GM23338 (cell line): ENCODE data around the gene RYR2. TPM values are rescaled to one million over a fixed set of nuclear protein-coding genes. Genes with fewer than 3 reads are reported as not detected.
A peak's percentile ranks its signal among the peaks of the same experiment; 100 is the strongest.

Source experiments
- ATAC-seq: fragments of 200-7000 bp; cut with Tn5 transposase; 3 replicates; pipeline ENCODE4 v1.9.1; 2020
- DNase-seq: peaks from one replicate; pipeline ENCODE4 v3.0.0-alpha.2; 2015; ENCODE audit warnings: low spot score
- H2AFZ ChIP-seq: fragments of 200-600 bp; sonication (generic); 2 replicates; pipeline ENCODE4 v1.8.0; 2016; ENCODE audit warnings: antibody characterized with exemption, mild to moderate bottlenecking, moderate library complexity
- H3F3A ChIP-seq: fragments of 200-600 bp; sonication (generic); replicated peaks from 2 replicates; pipeline ENCODE4 v1.8.0; 2017; ENCODE audit warnings: antibody characterized with exemption, mixed run types, low read depth
- H3K27ac ChIP-seq: fragments of 200-600 bp; sonication (generic); 2 replicates; pipeline ENCODE4 v1.6.1; 2016; ENCODE audit warnings: low read depth
- H3K27me3 ChIP-seq: fragments of 200-600 bp; sonication (generic); 2 replicates; pipeline ENCODE4 v1.8.0; 2016; ENCODE audit warnings: mild to moderate bottlenecking, mixed run types, moderate library complexity; ENCODE audit not compliant: insufficient read depth
- H3K36me3 ChIP-seq: fragments of 200-600 bp; sonication (generic); 2 replicates; pipeline ENCODE4 v1.8.0; 2016; ENCODE audit warnings: mild to moderate bottlenecking; ENCODE audit not compliant: insufficient read depth
- H3K4me1 ChIP-seq: fragments of 200-600 bp; sonication (generic); 2 replicates; pipeline ENCODE4 v1.8.0; 2016; ENCODE audit warnings: mild to moderate bottlenecking, moderate library complexity; ENCODE audit not compliant: insufficient read depth
- H3K4me2 ChIP-seq: fragments of 200-600 bp; sonication (generic); 2 replicates; pipeline ENCODE4 v1.7.1; 2017; ENCODE audit warnings: mixed run types
- H3K4me3 ChIP-seq: fragments of 200-600 bp; sonication (generic); 2 replicates; pipeline ENCODE4 v1.6.1; 2016; ENCODE audit warnings: mixed run types
- H3K79me2 ChIP-seq: fragments of 200-600 bp; sonication (generic); replicated peaks from 2 replicates; pipeline ENCODE4 v1.8.0; 2017; ENCODE audit warnings: mild to moderate bottlenecking; ENCODE audit not compliant: insufficient read depth
- H3K9me2 ChIP-seq: fragments of 200-600 bp; sonication (generic); 2 replicates; pipeline ENCODE4 v1.8.0; 2017; ENCODE audit not compliant: insufficient read depth
- H4K20me1 ChIP-seq: fragments of 200-600 bp; sonication (generic); replicated peaks from 2 replicates; pipeline ENCODE4 v1.8.0; 2017; ENCODE audit warnings: mild to moderate bottlenecking; ENCODE audit not compliant: insufficient read depth
- H3K27ac Mint-ChIP-seq: 2 replicates; pipeline ENCODE4 v1.8.0; 2020; ENCODE audit warnings: inconsistent platforms, mild to moderate bottlenecking, moderate library complexity, mixed read lengths
- H3K27me3 Mint-ChIP-seq: 3 replicates; pipeline ENCODE4 v1.8.0; 2022; ENCODE audit warnings: low read depth, mild to moderate bottlenecking, moderate library complexity, mixed read lengths, inconsistent platforms; ENCODE audit not compliant: insufficient read depth, poor library complexity
- H3K36me3 Mint-ChIP-seq: 3 replicates; pipeline ENCODE4 v1.8.0; 2021; ENCODE audit warnings: low read depth, mild to moderate bottlenecking, inconsistent platforms, moderate library complexity, mixed read lengths
- H3K4me1 Mint-ChIP-seq: 3 replicates; pipeline ENCODE4 v1.8.0; 2020; ENCODE audit warnings: mild to moderate bottlenecking, inconsistent platforms, mixed read lengths
- H3K4me3 Mint-ChIP-seq: 3 replicates; pipeline ENCODE4 v1.8.0; 2021; ENCODE audit warnings: moderate library complexity, mild to moderate bottlenecking, inconsistent platforms, mixed read lengths
- H3K9me3 Mint-ChIP-seq: 3 replicates; pipeline ENCODE4 v1.8.0; 2020; ENCODE audit warnings: moderate library complexity, mild to moderate bottlenecking, inconsistent platforms, mixed read lengths
- CREB1 ChIP-seq: fragments of 250-450 bp; sonication (Bioruptor Pico); IDR thresholded peaks from 2 replicates; pipeline ENCODE4 v1.5.0; 2020; ENCODE audit warnings: low read depth, mild to moderate bottlenecking, moderate library complexity
- EZH2 ChIP-seq: fragments of 200-600 bp; sonication (generic); IDR thresholded peaks from one replicate; pipeline ENCODE4 v1.8.0; 2017; ENCODE audit warnings: antibody characterized with exemption, mild to moderate bottlenecking, low read depth; ENCODE audit not compliant: unreplicated experiment
- EZH2phosphoT487 ChIP-seq: fragments of 200-600 bp; sonication (generic); IDR thresholded peaks from one replicate; pipeline ENCODE4 v1.8.1; 2018; ENCODE audit warnings: antibody characterized with exemption; ENCODE audit not compliant: unreplicated experiment
- JUNB ChIP-seq: IDR thresholded peaks from one replicate; pipeline ENCODE4 v1.6.1; 2016; ENCODE audit warnings: antibody characterized with exemption; ENCODE audit not compliant: unreplicated experiment
- NANOG ChIP-seq: IDR thresholded peaks from 2 replicates; pipeline ENCODE4 v1.6.1; 2016; ENCODE audit warnings: antibody characterized with exemption, borderline replicate concordance
- POLR2AphosphoS5 ChIP-seq: IDR thresholded peaks from 2 replicates; pipeline ENCODE4 v1.6.1; 2016; ENCODE audit warnings: antibody characterized with exemption, low read depth
- STAT1 ChIP-seq: IDR thresholded peaks from one replicate; pipeline ENCODE4 v1.6.1; 2016; ENCODE audit warnings: antibody characterized with exemption; ENCODE audit not compliant: unreplicated experiment
- ZNF114 ChIP-seq: fragments of 250-450 bp; sonication (Bioruptor Pico); IDR thresholded peaks from 2 replicates; pipeline ENCODE4 v1.5.0; 2020; ENCODE audit warnings: mild to moderate bottlenecking, moderate library complexity
- ZNF331 ChIP-seq: fragments of 250-450 bp; sonication (Bioruptor Pico); IDR thresholded peaks from 2 replicates; pipeline ENCODE4 v1.5.0; 2020; ENCODE audit warnings: low read depth, mild to moderate bottlenecking, moderate library complexity
- polyA plus RNA-seq: library from polyadenylated mRNA; unstranded; fragments of >200 nt; fragmentation: Nextera tagmentation; extraction: Ambion mirVana; gene quantifications from 2 replicates; pipeline ENCODE4 v1.2.1, GENCODE V29; 2016
- total RNA-seq: library from RNA; depleted of rRNA; stranded (reverse); fragments of >200 nt; shearing (Covaris generic); gene quantifications from 2 replicates; pipeline ENCODE4 v1.2.3, GENCODE V29; 2014
- TF ChIP-seq, protein P1 (sequence below): fragments of 250-450 bp; sonication (Bioruptor Pico); IDR thresholded peaks from 2 replicates; pipeline ENCODE4 v1.5.0; 2020; ENCODE audit warnings: mild to moderate bottlenecking, moderate library complexity
- TF ChIP-seq, protein P2 (sequence below): IDR thresholded peaks from 2 replicates; pipeline ENCODE4 v1.6.1; 2016; ENCODE audit warnings: antibody characterized with exemption
- TF ChIP-seq, protein P3 (sequence below), 2 experiments: fragments of 200-600 bp in 1 of 2; sonication (generic) in 1 of 2; conservative IDR thresholded peaks; 2 replicates each; pipeline versions ENCODE4 v1.5.1 to v1.6.1; 2016 to 2017; ENCODE audit warnings: antibody characterized with exemption in 2 of 2, low read depth in 2 of 2, mild to moderate bottlenecking in 2 of 2, moderate library complexity in 1 of 2
- TF ChIP-seq, protein P4 (sequence below): IDR thresholded peaks from one replicate; pipeline ENCODE4 v1.6.1; 2018; ENCODE audit warnings: antibody characterized with exemption; ENCODE audit not compliant: unreplicated experiment

Gene RYR2
- total and polyA plus RNA-seq, 2 experiments from 2014 or later: 8.9 to 10.0 TPM

DNA sequence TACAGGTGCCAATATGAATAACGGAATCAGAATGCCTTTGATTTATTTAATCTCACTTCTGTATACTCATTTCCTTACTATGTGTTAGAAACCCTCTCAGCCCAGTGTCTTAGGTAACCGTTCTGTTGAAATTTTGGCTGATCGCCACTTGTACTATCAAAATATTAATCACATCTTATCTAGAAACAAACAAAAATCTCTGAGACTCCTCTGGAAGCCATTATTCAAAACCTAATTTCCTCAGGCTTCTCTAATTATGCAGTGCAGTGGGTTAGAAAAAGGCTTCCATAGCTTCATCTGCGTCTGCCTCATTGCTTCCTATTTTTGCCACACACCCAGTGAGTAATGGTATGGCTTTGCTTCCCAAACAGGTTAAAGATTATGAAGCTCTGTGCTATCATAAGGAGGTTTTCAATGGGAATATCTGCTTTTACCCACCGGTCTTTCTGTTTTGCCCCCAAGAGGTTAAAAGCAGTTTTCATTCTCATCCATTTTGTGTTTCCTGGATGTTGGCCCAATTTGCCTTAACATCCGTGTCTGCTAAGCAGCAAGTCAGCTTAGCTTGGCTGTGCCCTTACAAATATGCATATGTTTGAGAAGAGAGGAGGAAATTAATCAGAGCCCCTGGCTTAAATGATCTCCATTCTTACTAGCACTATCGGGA, 129.6 kb downstream of the RYR2 start:
- Mint-ChIP-seq H3K36me3 (no peaks in the 10 kb centered on the region), H3K4me1 (peaks cover 21% of the 10 kb centered on the region), H3K9me3 (no peaks in the 10 kb centered on the region), H3K27me3 (peaks cover 4% of the 10 kb centered on the region), H3K4me3 (no peak overlapping the region), H3K27ac (no peak overlapping the region)
- Histone ChIP-seq H2AFZ (no peak overlapping the region), H3K9me2 (no peaks in the 10 kb centered on the region), H3K27ac (0 out of 2 replicates have a peak overlapping the region, but pooled peaks have one; percentile 46), H3F3A (no peaks in the 10 kb centered on the region), H4K20me1 (no peaks in the 10 kb centered on the region; the same call in 1 of the 2 replicates), H3K27me3 (no peaks in the 10 kb centered on the region), H3K4me2 (no peak overlapping the region), H3K36me3 (no peaks in the 10 kb centered on the region), H3K4me3 (no peak overlapping the region), H3K79me2 (peaks cover 64% of the 10 kb centered on the region), H3K4me1 (peaks cover 27% of the 10 kb centered on the region)
- no peak for DNase-seq
- ATAC-seq: no peak
- TF ChIP-seq ZNF331 (CRISPR knock-in tag): no peak
- TF ChIP-seq STAT1: no peak
- TF ChIP-seq EZH2: no peak
- TF ChIP-seq JUNB: no peak
- TF ChIP-seq ZNF114 (CRISPR knock-in tag): no peak
- TF ChIP-seq, protein P1, sequence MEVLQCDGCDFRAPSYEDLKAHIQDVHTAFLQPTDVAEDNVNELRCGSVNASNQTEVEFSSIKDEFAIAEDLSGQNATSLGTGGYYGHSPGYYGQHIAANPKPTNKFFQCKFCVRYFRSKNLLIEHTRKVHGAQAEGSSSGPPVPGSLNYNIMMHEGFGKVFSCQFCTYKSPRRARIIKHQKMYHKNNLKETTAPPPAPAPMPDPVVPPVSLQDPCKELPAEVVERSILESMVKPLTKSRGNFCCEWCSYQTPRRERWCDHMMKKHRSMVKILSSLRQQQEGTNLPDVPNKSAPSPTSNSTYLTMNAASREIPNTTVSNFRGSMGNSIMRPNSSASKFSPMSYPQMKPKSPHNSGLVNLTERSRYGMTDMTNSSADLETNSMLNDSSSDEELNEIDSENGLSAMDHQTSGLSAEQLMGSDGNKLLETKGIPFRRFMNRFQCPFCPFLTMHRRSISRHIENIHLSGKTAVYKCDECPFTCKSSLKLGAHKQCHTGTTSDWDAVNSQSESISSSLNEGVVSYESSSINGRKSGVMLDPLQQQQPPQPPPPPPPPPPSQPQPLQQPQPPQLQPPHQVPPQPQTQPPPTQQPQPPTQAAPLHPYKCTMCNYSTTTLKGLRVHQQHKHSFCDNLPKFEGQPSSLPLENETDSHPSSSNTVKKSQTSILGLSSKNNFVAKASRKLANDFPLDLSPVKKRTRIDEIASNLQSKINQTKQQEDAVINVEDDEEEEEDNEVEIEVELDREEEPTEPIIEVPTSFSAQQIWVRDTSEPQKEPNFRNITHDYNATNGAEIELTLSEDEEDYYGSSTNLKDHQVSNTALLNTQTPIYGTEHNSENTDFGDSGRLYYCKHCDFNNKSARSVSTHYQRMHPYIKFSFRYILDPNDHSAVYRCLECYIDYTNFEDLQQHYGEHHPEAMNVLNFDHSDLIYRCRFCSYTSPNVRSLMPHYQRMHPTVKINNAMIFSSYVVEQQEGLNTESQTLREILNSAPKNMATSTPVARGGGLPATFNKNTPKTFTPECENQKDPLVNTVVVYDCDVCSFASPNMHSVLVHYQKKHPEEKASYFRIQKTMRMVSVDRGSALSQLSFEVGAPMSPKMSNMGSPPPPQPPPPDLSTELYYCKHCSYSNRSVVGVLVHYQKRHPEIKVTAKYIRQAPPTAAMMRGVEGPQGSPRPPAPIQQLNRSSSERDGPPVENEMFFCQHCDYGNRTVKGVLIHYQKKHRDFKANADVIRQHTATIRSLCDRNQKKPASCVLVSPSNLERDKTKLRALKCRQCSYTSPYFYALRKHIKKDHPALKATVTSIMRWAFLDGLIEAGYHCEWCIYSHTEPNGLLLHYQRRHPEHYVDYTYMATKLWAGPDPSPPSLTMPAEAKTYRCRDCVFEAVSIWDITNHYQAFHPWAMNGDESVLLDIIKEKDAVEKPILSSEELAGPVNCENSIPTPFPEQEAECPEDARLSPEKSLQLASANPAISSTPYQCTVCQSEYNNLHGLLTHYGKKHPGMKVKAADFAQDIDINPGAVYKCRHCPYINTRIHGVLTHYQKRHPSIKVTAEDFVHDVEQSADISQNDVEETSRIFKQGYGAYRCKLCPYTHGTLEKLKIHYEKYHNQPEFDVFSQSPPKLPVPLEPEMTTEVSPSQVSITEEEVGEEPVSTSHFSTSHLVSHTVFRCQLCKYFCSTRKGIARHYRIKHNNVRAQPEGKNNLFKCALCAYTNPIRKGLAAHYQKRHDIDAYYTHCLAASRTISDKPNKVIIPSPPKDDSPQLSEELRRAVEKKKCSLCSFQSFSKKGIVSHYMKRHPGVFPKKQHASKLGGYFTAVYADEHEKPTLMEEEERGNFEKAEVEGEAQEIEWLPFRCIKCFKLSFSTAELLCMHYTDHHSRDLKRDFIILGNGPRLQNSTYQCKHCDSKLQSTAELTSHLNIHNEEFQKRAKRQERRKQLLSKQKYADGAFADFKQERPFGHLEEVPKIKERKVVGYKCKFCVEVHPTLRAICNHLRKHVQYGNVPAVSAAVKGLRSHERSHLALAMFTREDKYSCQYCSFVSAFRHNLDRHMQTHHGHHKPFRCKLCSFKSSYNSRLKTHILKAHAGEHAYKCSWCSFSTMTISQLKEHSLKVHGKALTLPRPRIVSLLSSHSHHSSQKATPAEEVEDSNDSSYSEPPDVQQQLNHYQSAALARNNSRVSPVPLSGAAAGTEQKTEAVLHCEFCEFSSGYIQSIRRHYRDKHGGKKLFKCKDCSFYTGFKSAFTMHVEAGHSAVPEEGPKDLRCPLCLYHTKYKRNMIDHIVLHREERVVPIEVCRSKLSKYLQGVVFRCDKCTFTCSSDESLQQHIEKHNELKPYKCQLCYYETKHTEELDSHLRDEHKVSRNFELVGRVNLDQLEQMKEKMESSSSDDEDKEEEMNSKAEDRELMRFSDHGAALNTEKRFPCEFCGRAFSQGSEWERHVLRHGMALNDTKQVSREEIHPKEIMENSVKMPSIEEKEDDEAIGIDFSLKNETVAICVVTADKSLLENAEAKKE (CRISPR knock-in tag): no peak
- TF ChIP-seq, protein P2, sequence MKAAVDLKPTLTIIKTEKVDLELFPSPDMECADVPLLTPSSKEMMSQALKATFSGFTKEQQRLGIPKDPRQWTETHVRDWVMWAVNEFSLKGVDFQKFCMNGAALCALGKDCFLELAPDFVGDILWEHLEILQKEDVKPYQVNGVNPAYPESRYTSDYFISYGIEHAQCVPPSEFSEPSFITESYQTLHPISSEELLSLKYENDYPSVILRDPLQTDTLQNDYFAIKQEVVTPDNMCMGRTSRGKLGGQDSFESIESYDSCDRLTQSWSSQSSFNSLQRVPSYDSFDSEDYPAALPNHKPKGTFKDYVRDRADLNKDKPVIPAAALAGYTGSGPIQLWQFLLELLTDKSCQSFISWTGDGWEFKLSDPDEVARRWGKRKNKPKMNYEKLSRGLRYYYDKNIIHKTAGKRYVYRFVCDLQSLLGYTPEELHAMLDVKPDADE: no peak
- TF ChIP-seq NANOG: no peak
- TF ChIP-seq POLR2AphosphoS5: no peak
- TF ChIP-seq, protein P3, sequence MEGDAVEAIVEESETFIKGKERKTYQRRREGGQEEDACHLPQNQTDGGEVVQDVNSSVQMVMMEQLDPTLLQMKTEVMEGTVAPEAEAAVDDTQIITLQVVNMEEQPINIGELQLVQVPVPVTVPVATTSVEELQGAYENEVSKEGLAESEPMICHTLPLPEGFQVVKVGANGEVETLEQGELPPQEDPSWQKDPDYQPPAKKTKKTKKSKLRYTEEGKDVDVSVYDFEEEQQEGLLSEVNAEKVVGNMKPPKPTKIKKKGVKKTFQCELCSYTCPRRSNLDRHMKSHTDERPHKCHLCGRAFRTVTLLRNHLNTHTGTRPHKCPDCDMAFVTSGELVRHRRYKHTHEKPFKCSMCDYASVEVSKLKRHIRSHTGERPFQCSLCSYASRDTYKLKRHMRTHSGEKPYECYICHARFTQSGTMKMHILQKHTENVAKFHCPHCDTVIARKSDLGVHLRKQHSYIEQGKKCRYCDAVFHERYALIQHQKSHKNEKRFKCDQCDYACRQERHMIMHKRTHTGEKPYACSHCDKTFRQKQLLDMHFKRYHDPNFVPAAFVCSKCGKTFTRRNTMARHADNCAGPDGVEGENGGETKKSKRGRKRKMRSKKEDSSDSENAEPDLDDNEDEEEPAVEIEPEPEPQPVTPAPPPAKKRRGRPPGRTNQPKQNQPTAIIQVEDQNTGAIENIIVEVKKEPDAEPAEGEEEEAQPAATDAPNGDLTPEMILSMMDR (conservative IDR thresholded peaks at IDR 0.05; ENCODE audit: low read depth in 2 of 2): no peak
- no peak for TF ChIP-seq CREB1 (CRISPR knock-in tag)
- TF ChIP-seq, protein P4, sequence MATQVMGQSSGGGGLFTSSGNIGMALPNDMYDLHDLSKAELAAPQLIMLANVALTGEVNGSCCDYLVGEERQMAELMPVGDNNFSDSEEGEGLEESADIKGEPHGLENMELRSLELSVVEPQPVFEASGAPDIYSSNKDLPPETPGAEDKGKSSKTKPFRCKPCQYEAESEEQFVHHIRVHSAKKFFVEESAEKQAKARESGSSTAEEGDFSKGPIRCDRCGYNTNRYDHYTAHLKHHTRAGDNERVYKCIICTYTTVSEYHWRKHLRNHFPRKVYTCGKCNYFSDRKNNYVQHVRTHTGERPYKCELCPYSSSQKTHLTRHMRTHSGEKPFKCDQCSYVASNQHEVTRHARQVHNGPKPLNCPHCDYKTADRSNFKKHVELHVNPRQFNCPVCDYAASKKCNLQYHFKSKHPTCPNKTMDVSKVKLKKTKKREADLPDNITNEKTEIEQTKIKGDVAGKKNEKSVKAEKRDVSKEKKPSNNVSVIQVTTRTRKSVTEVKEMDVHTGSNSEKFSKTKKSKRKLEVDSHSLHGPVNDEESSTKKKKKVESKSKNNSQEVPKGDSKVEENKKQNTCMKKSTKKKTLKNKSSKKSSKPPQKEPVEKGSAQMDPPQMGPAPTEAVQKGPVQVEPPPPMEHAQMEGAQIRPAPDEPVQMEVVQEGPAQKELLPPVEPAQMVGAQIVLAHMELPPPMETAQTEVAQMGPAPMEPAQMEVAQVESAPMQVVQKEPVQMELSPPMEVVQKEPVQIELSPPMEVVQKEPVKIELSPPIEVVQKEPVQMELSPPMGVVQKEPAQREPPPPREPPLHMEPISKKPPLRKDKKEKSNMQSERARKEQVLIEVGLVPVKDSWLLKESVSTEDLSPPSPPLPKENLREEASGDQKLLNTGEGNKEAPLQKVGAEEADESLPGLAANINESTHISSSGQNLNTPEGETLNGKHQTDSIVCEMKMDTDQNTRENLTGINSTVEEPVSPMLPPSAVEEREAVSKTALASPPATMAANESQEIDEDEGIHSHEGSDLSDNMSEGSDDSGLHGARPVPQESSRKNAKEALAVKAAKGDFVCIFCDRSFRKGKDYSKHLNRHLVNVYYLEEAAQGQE: no peak
- TF ChIP-seq EZH2phosphoT487: no peak
